Sigmoid colon (tissue), 7 donors: Measurements from ENCODE around the gene PHLDB1. TPM values are rescaled to one million over a fixed set of nuclear protein-coding genes. Genes with fewer than 3 reads are reported as not detected.

Experiments
- DNase-seq: peaks from one replicate; pipeline ENCODE4 v3.0.0-alpha.2; 2019
- H3K27ac ChIP-seq, 4 donors: fragments of 200-600 bp; sonication (generic); one replicate each; pipeline ENCODE4 v1.5.1; 2016 to 2019; ENCODE audit warnings: mild to moderate bottlenecking in 1 of 4
- H3K27me3 ChIP-seq, 3 donors: fragments of 200-600 bp; sonication (generic); one replicate each; pipeline ENCODE4 v1.5.1; 2019; ENCODE audit warnings: mild to moderate bottlenecking in 1 of 3
- H3K36me3 ChIP-seq, 4 donors: fragments of 200-600 bp; sonication (generic); one replicate each; pipeline ENCODE4 v1.5.1; 2016 to 2019
- H3K4me1 ChIP-seq, 4 donors: fragments of 200-600 bp; sonication (generic); one replicate each; pipeline ENCODE4 v1.5.1; 2017 to 2019
- H3K4me3 ChIP-seq, 4 donors: fragments of 200-600 bp; sonication (generic); one replicate each; pipeline ENCODE4 v1.5.1; 2017 to 2019; ENCODE audit warnings: mild to moderate bottlenecking in 2 of 4, moderate library complexity in 1 of 4
- H3K9me3 ChIP-seq, 4 donors: fragments of 200-600 bp in 3 of 4; sonication (generic) in 3 of 4; one replicate each; pipeline versions ENCODE4 v1.5.1 to v1.6.1; 2013 to 2019
- EP300 ChIP-seq, 4 donors: sonication (generic); formaldehyde crosslinking; IDR thresholded peaks; one replicate each; pipeline ENCODE4 v1.6.1; 2017; ENCODE audit warnings: antibody characterized with exemption in 4 of 4
- POLR2A ChIP-seq, 2 donors: fragments of 450-650 bp; IDR thresholded peaks; one replicate each; pipeline ENCODE4 v1.6.1; 2016; ENCODE audit warnings: antibody characterized with exemption in 2 of 2, mild to moderate bottlenecking in 2 of 2, moderate library complexity in 2 of 2
- POLR2AphosphoS5 ChIP-seq, 4 donors: sonication (generic); formaldehyde crosslinking; IDR thresholded peaks; one replicate each; pipeline ENCODE4 v1.6.1; 2017; ENCODE audit warnings: antibody characterized with exemption in 4 of 4
- WGBS, 2 donors: extraction: QIAGEN DNeasy Blood & Tissue Kit; methylation state at CpG; one replicate each; pipeline ENCODE4 v1.1.7; 2013; 5-methylcytosine and 5-hydroxymethylcytosine counted together
- intact Hi-C: fragments of 100-400 bp; cut with DNase I; formaldehyde crosslinking; loops from one replicate; pipeline ENCODE4 v1.15.1; 2023
- polyA plus RNA-seq, 3 donors: library from polyadenylated mRNA; stranded (reverse); fragments of 200-250 nt; gene quantifications; one replicate each; pipeline ENCODE4 v1.2.3, GENCODE V29; 2013
- total RNA-seq, 4 donors: library from RNA; depleted of rRNA; stranded (reverse); fragments of >200 nt; gene quantifications; one replicate each; pipeline ENCODE4 v1.1.0, GENCODE V29; 2016
- TF ChIP-seq, protein P1 (sequence below), 4 experiments: fragments of 450-650 bp in 3 of 4; fragments of 200-600 bp in 1 of 4; IDR thresholded peaks; one replicate each; pipeline ENCODE4 v1.5.1; 2016 to 2019; ENCODE audit warnings: antibody characterized with exemption in 4 of 4, mild to moderate bottlenecking in 3 of 4, moderate library complexity in 2 of 4
- donor health status: healthy with polysubstance abuse.
- donor health status: Bipolar disorder and iron deficiency.
- donor health status: healthy.

Gene PHLDB1
- total and polyA plus RNA-seq, 7 donors, result 33.6 to 126 (median 51.8) TPM

DNA sequence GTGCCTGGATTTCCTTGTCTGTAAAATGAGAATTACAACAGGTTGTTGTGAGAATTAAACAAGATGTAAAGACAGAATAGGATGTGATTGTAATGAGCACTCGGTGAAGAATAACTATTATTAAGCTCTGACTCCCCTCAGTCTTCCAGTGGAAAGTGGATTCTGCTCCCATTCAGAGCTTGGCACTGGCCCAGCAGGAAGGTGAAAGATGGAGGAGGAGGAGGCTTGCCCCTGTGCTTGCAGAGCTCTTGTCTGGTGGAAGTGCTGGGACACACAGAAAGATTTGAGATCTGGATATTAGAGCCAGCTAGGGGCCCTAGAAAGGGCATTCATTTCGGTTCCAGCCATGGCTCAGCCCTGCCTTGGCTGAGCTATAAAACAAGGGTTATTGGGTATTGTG is 28.2 kb downstream of the PHLDB1 start:
- H3K9me3 ChIP-seq, result no peaks in the 10 kb centered on the region
- H3K4me3 ChIP-seq, result peak overlapping the region in 1 of 4 donors; percentile 48
- TF ChIP-seq EP300 (IDR thresholded peaks at IDR 0.05) (no peak), POLR2A (IDR thresholded peaks at IDR 0.05) (no peak), POLR2AphosphoS5 (IDR thresholded peaks at IDR 0.05) (no peak)
- TF ChIP-seq, protein P1, sequence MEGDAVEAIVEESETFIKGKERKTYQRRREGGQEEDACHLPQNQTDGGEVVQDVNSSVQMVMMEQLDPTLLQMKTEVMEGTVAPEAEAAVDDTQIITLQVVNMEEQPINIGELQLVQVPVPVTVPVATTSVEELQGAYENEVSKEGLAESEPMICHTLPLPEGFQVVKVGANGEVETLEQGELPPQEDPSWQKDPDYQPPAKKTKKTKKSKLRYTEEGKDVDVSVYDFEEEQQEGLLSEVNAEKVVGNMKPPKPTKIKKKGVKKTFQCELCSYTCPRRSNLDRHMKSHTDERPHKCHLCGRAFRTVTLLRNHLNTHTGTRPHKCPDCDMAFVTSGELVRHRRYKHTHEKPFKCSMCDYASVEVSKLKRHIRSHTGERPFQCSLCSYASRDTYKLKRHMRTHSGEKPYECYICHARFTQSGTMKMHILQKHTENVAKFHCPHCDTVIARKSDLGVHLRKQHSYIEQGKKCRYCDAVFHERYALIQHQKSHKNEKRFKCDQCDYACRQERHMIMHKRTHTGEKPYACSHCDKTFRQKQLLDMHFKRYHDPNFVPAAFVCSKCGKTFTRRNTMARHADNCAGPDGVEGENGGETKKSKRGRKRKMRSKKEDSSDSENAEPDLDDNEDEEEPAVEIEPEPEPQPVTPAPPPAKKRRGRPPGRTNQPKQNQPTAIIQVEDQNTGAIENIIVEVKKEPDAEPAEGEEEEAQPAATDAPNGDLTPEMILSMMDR (IDR thresholded peaks at IDR 0.05), result no peak
- WGBS, 2 donors, result 38 to 66% methylated on average over 2 of the region's 2 CpGs
- H3K27ac ChIP-seq, result peak overlapping the region; percentile 80 to 86 (median 82)
- DNase-seq, result no peak
- H3K36me3 ChIP-seq, result peaks cover 0 to 60% (median 18%) of the 10 kb centered on the region in 4 donors
- H3K27me3 ChIP-seq, result no peaks in the 10 kb centered on the region
- intact Hi-C loops, result loop anchor here (1.0 kb wide), 1 partner anchor 27 kb away; no protein-coding TSS in a partner anchor
- H3K4me1 ChIP-seq, result peaks cover 0 to 58% (median 46%) of the 10 kb centered on the region in 4 donors

DNA sequence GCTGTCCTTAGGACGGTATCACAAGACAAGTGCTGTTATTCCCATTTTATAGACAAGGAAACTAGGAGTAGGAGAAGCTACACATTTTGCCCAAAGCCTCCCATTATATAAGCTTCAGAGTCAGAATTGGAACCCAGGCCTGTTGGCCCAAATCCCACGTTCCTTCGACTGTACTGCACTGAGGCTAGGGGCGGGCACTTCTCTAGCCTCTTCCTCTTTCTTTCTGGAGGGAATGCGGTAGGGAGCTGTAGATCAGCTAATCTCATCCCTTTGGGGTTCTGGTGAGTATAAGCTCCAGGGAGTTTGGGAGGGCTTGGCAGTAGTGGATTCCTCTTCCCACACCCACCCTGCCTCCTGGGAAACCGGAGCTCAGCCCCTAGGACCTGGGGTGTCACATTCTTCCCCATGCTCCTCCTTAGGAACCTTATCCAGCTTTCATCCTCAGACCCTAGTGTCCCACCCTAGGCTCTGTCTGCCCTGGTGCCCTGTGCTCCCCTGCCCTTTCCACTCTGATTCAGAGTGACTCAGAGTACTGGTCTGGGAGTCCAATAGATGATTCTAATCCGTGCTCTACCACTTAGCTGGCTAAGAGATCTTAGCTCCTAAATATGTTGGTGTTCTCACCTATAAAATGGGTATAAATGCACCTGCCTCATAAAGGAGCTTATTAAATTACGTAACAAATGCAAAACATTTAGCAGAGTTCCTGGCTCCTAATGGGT is 29.3 kb downstream of the PHLDB1 start:
- H3K4me3 ChIP-seq, result no peak overlapping the region
- H3K36me3 ChIP-seq, result peaks cover 0 to 53% (median 20%) of the 10 kb centered on the region in 4 donors
- DNase-seq, result no peak
- H3K4me1 ChIP-seq, result peaks cover 0 to 60% (median 48%) of the 10 kb centered on the region in 4 donors
- no peaks in the 10 kb centered on the region for H3K9me3 ChIP-seq
- intact Hi-C loops, result no loop called here
- TF ChIP-seq, protein P1 (IDR thresholded peaks at IDR 0.05), result no peak
- TF ChIP-seq POLR2AphosphoS5 (IDR thresholded peaks at IDR 0.05) (no peak), EP300 (IDR thresholded peaks at IDR 0.05) (no peak), POLR2A (IDR thresholded peaks at IDR 0.05) (no peak)
- peak overlapping the region in 3 of 4 donors; percentile 12 to 83 (median 80) for H3K27ac ChIP-seq
- H3K27me3 ChIP-seq, result no peaks in the 10 kb centered on the region
- WGBS, 2 donors, result 81 to 86% methylated on average over 8 of the region's 8 CpGs

DNA sequence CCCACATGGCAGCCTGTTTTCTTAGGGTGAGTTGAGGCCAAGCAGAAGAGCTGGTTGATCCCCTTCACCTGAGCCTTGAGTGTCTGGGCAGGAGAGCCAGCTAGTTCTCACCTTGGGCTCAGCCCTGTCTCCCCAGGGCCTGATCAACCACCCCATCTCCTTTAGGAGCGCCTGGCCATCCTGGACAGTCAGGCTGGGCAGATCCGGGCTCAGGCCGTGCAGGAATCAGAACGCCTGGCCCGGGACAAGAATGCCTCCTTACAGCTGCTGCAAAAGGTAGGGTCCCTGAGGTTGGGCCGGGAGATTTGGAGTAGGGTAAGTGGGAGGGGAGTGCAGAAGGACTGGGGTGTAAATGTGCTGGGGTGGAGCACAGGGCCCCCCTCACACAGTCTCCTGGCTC is 31.3 kb downstream of the PHLDB1 start:
- H3K27me3 ChIP-seq, result no peaks in the 10 kb centered on the region
- no peak for DNase-seq
- H3K4me1 ChIP-seq, result peaks cover 0 to 49% (median 35%) of the 10 kb centered on the region in 4 donors
- peaks cover 0 to 58% (median 28%) of the 10 kb centered on the region in 4 donors for H3K36me3 ChIP-seq
- intact Hi-C loops, result no loop called here
- no peaks in the 10 kb centered on the region for H3K9me3 ChIP-seq
- 94 to 95% methylated on average over 6 of the region's 6 CpGs for WGBS, 2 donors
- no peak overlapping the region for H3K27ac ChIP-seq
- H3K4me3 ChIP-seq, result no peak overlapping the region
- no peak for TF ChIP-seq POLR2AphosphoS5 (IDR thresholded peaks at IDR 0.05)
- no peak for TF ChIP-seq POLR2A (IDR thresholded peaks at IDR 0.05)
- no peak for TF ChIP-seq EP300 (IDR thresholded peaks at IDR 0.05)
- TF ChIP-seq, protein P1 (IDR thresholded peaks at IDR 0.05), result no peak

DNA sequence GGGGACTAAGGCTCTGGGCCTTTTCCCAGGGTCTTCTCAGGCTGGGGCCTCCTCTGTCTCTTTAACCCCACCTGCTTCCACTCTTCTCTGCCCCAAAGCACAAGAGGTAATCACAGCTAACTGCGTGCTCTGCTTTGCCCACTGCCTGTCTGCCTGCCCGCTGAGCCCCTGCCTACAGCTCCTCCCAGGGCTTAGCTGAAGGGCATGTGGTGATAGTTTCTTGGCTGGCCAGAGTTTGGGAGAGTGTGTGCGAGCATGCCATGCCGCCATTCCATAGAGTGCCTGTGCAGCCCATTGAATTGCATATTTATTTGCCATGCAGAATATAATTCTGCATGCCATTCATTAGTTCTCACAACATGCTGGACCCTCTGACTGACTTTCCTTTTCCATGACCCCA is 32.5 kb downstream of the PHLDB1 start:
- TF ChIP-seq POLR2AphosphoS5 (IDR thresholded peaks at IDR 0.05) (no peak), EP300 (IDR thresholded peaks at IDR 0.05) (no peak), POLR2A (IDR thresholded peaks at IDR 0.05) (no peak)
- TF ChIP-seq, protein P1 (IDR thresholded peaks at IDR 0.05), result no peak
- intact Hi-C loops, result no loop called here
- no peak overlapping the region for H3K4me3 ChIP-seq
- H3K27ac ChIP-seq, result no peak overlapping the region
- H3K4me1 ChIP-seq, result peaks cover 0 to 37% (median 25%) of the 10 kb centered on the region in 4 donors
- WGBS, 2 donors, result 93 to 95% methylated on average over 4 of the region's 4 CpGs
- no peaks in the 10 kb centered on the region for H3K27me3 ChIP-seq
- no peaks in the 10 kb centered on the region for H3K9me3 ChIP-seq
- DNase-seq, result no peak
- H3K36me3 ChIP-seq, result peaks cover 4 to 70% (median 39%) of the 10 kb centered on the region in 4 donors
